Parathyroid adenoma (tissue), 2 donors: ENCODE data around the gene PNLIPRP1.

Experiments
- H2AFZ ChIP-seq: fragments of 300-600 bp; sonication (generic); one replicate; pipeline ENCODE4 v1.7.0; 2017; ENCODE audit warnings: antibody characterized with exemption, mild to moderate bottlenecking
- H3K27ac ChIP-seq: fragments of 300-600 bp; sonication (generic); one replicate; pipeline ENCODE4 v1.7.0; 2017
- H3K27me3 ChIP-seq: fragments of 300-600 bp; sonication (generic); one replicate; pipeline ENCODE4 v1.7.0; 2017; ENCODE audit warnings: low read length; ENCODE audit not compliant: control insufficient read depth, insufficient read depth
- H3K36me3 ChIP-seq: fragments of 300-600 bp; sonication (generic); one replicate; pipeline ENCODE4 v1.7.0; 2017; ENCODE audit warnings: low read length; ENCODE audit not compliant: control insufficient read depth, insufficient read depth
- H3K4me1 ChIP-seq: fragments of 300-600 bp; sonication (generic); one replicate; pipeline ENCODE4 v1.7.0; 2017; ENCODE audit warnings: control low read depth
- H3K4me2 ChIP-seq: fragments of 300-600 bp; sonication (generic); one replicate; pipeline ENCODE4 v1.7.0; 2017; ENCODE audit warnings: low read length
- H3K4me3 ChIP-seq: fragments of 300-600 bp; sonication (generic); one replicate; pipeline ENCODE4 v1.7.0; 2017; ENCODE audit warnings: low read depth, low read length
- H3K79me2 ChIP-seq: fragments of 300-600 bp; sonication (generic); one replicate; pipeline ENCODE4 v1.7.0; 2017; ENCODE audit warnings: control low read depth
- H3K9ac ChIP-seq: fragments of 300-600 bp; sonication (generic); one replicate; pipeline ENCODE4 v1.7.0; 2017; ENCODE audit warnings: mild to moderate bottlenecking
- H3K9me3 ChIP-seq: fragments of 300-600 bp; sonication (generic); one replicate; pipeline ENCODE4 v1.7.0; 2017; ENCODE audit warnings: low read length; ENCODE audit not compliant: control insufficient read depth
- CTCF ChIP-seq: fragments of 300-600 bp; sonication (generic); IDR thresholded peaks from one replicate; pipeline ENCODE4 v1.7.0; 2017; ENCODE audit warnings: antibody characterized with exemption, mild to moderate bottlenecking
- donor health status: primary hyperparathyroidism.

The PNLIPRP1 gene

DNA sequence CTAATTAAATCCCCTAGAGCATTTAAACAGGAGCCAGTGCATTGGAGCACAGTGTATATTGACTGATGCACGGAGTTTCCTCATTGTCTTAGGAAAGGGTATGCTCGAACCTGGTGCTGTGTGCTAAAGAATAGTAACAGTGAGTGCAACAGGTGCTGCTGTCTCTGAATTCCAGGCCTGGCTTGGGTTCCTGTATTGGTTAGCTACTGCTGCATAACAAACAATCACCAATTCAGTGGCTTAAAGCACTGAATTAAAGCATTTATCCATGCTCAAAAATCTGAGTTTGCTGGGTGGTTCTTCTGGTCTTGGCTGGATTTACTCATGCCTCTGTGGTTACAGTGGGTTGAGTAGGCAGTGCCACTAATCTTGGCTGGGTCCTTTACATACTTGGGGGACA is 1.8 kb upstream of the PNLIPRP1 start:
- no peaks in the 10 kb centered on the region for H3K36me3 ChIP-seq

GRCh38 chr10:116589926-116590325 is 833 bp upstream of the PNLIPRP1 start:
- no peak overlapping the region for H2AFZ ChIP-seq
- no peaks in the 10 kb centered on the region for H3K9me3 ChIP-seq
- H3K27me3 ChIP-seq = no peaks in the 10 kb centered on the region
- no peaks in the 10 kb centered on the region for H3K79me2 ChIP-seq
- no peak overlapping the region for H3K9ac ChIP-seq
- H3K4me2 ChIP-seq = no peak overlapping the region
- H3K27ac ChIP-seq = no peak overlapping the region
- no peaks in the 10 kb centered on the region for H3K36me3 ChIP-seq
- H3K4me1 ChIP-seq = no peaks in the 10 kb centered on the region
- no peak overlapping the region for H3K4me3 ChIP-seq
- TF ChIP-seq CTCF = no peak

More for the DNA sequence above, 1.8 kb upstream of the PNLIPRP1 start:
- no peak for TF ChIP-seq CTCF
- no peaks in the 10 kb centered on the region for H3K9me3 ChIP-seq
- no peak overlapping the region for H3K4me3 ChIP-seq
- H3K27me3 ChIP-seq = no peaks in the 10 kb centered on the region
- no peak overlapping the region for H3K4me2 ChIP-seq
- no peak overlapping the region for H2AFZ ChIP-seq
- H3K9ac ChIP-seq = no peak overlapping the region
- no peak overlapping the region for H3K27ac ChIP-seq
- no peaks in the 10 kb centered on the region for H3K4me1 ChIP-seq
- no peaks in the 10 kb centered on the region for H3K79me2 ChIP-seq

GRCh38 chr10:116593139-116593740 is 2.5 kb downstream of the PNLIPRP1 start:
- Histone ChIP-seq H3K4me1 (no peaks in the 10 kb centered on the region), H3K4me2 (no peak overlapping the region), H3K79me2 (no peaks in the 10 kb centered on the region), H3K36me3 (no peaks in the 10 kb centered on the region), H3K4me3 (no peak overlapping the region), H3K27ac (no peak overlapping the region), H3K9ac (no peak overlapping the region), H3K27me3 (no peaks in the 10 kb centered on the region), H3K9me3 (no peaks in the 10 kb centered on the region), H2AFZ (no peak overlapping the region)
- TF ChIP-seq CTCF = no peak

- no peaks in the 10 kb centered on the region for H3K9me3 ChIP-seq
- no peak for TF ChIP-seq CTCF
- H3K9ac ChIP-seq = no peak overlapping the region
Observed at GRCh38 chr10:116594525-116595035, 3.8 kb downstream of the PNLIPRP1 start.

DNA sequence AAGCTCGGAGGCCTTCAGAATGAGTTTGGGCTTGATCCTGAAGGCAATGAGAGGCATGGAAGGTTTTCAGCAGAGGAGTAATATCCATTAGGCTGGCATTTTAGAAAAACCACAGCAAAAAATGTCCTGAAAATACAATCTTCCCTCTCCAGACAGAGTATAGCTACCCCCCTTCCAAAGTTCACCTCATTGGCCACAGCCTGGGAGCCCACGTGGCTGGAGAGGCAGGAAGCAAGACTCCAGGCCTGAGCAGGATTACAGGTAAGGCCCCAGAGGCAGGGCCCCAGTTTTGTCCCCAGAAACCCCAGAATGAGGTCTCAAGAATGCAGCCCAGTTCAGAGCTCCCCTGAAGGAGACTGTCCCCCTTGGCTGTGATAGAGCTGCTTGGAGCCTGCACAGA is 5.3 kb downstream of the PNLIPRP1 start:
- Histone ChIP-seq H3K4me3 (no peak overlapping the region), H3K27me3 (no peaks in the 10 kb centered on the region), H3K79me2 (no peaks in the 10 kb centered on the region), H3K9me3 (no peaks in the 10 kb centered on the region), H3K36me3 (no peaks in the 10 kb centered on the region), H3K9ac (no peak overlapping the region), H2AFZ (no peak overlapping the region), H3K4me2 (no peak overlapping the region), H3K27ac (no peak overlapping the region), H3K4me1 (no peaks in the 10 kb centered on the region)
- no peak for TF ChIP-seq CTCF

More at GRCh38 chr10:116594525-116595035, 3.8 kb downstream of the PNLIPRP1 start:
- Histone ChIP-seq H3K4me2 (no peak overlapping the region), H3K36me3 (no peaks in the 10 kb centered on the region), H3K27me3 (no peaks in the 10 kb centered on the region), H3K4me3 (no peak overlapping the region), H3K27ac (no peak overlapping the region), H2AFZ (no peak overlapping the region), H3K4me1 (no peaks in the 10 kb centered on the region), H3K79me2 (no peaks in the 10 kb centered on the region)
